ENCODE results near the gene CEP19. TPM values are rescaled to one million over a fixed set of nuclear protein-coding genes. Genes with fewer than 3 reads are reported as not detected.

CEP19 gene
- polyA plus RNA-seq: 1.4 to 3.1 TPM (median 2.3 TPM) in 3 replicates
- polyA plus RNA-seq (2011; ENCODE audit: low read depth): 1.2 TPM
- 2.0 and 2.2 TPM in 2 replicates for polyA plus RNA-seq (2011; cell fraction: cytosol; rRNA removed)
- 0.88 and 1.3 TPM in 2 replicates for polyA plus RNA-seq (2011; cell fraction: nucleus; rRNA removed)
- polyA plus RNA-seq (2012; ENCODE audit: low replicate concordance): 0.96 and 1.6 TPM in 2 replicates
- 0.77 to 1.0 TPM in 2 of 3 replicates, not detected in the other for polyA minus RNA-seq
- 1.5 TPM for polyA minus RNA-seq (2011; cell fraction: cytosol; rRNA and poly(A)+ RNA removed)
- 0.21 and 0.62 TPM in 2 replicates for polyA minus RNA-seq (2011; cell fraction: nucleus; rRNA and poly(A)+ RNA removed)

GRCh38 chr3:196711838-196712513 is at the start of gene CEP19, which contains the start of gene PIGX:
CEP19 (minus strand) TSS chr3:196712250; CDS start chr3:196708657, 3,593 bp downstream.
PIGX (plus strand) TSS chr3:196712377.
- Histone ChIP-seq H4K20me1 (ENCODE audit: control insufficient read depth, extremely low read depth, insufficient read depth, low read length) (no peaks in the 10 kb centered on the region), H3K79me2 (ENCODE audit: control insufficient read depth, insufficient read depth, low read length) (peaks cover 11% of the 10 kb centered on the region), H3K9me1 (ENCODE audit: control insufficient read depth, extremely low read depth, insufficient read depth, low read length) (no peaks in the 10 kb centered on the region), H3K9me3 (ENCODE audit: control insufficient read depth, low read depth, low read length) (no peaks in the 10 kb centered on the region), H3K27me3 (ENCODE audit: control insufficient read depth, extremely low read depth, insufficient read depth, low read length) (no peaks in the 10 kb centered on the region), H3K36me3 (ENCODE audit: control insufficient read depth in 2 of 2, extremely low read depth in 1 of 2, insufficient read depth in 2 of 2, low read length in 2 of 2) (no peaks in the 10 kb centered on the region), H2AFZ (ENCODE audit: control insufficient read depth, low read length) (peak within 1 kb of the TSS; percentile 98), H3K9ac (ENCODE audit: control insufficient read depth, extremely low read depth, insufficient read depth, low read length) (peak within 1 kb of the TSS; percentile 91), H3K27ac (ENCODE audit: control insufficient read depth, insufficient read depth, low read length) (peak within 1 kb of the TSS; percentile 81), H3K4me3 (ENCODE audit: control insufficient read depth in 2 of 3, extremely low read depth in 1 of 3, insufficient read depth in 2 of 3, low read depth in 1 of 3, low read length in 3 of 3) (peak within 1 kb of the TSS; percentile 73 to 99 (median 83)), H3K4me2 (ENCODE audit: control insufficient read depth, extremely low read depth, insufficient read depth, low read depth, low read length) (peak within 1 kb of the TSS; percentile 99), H3K4me1 (ENCODE audit: control insufficient read depth, extremely low read depth, insufficient read depth, low read length) (peaks cover 27% of the 10 kb centered on the region)
- peak; percentile 30 for DNase-seq (ENCODE audit: low read depth, low spot score)
- no peak for FAIRE-seq
- no peak for TF ChIP-seq EZH2 (IDR thresholded peaks at IDR 0.05; ENCODE audit: low read length)
- TF ChIP-seq CTCF (optimal IDR thresholded peaks at IDR 0.05 in 1 of 3, IDR thresholded peaks at IDR 0.05 in 1 of 3, conservative IDR thresholded peaks at IDR 0.05 in 1 of 3; ENCODE audit: extremely low read depth in 1 of 3, insufficient read depth in 2 of 3, low read length in 3 of 3): no peak
- dilution Hi-C loops (cut with MboI; ENCODE audit: extremely low pct_ligation_motif_present, low sequenced_read_pairs): no loop called here

GRCh38 chr3:196757876-196758739 is 46.1 kb upstream of the CEP19 start:
- peaks cover 77% of the 10 kb centered on the region for H3K79me2 ChIP-seq (ENCODE audit: control insufficient read depth, insufficient read depth, low read length)
- peaks cover 8% of the 10 kb centered on the region for H3K9me3 ChIP-seq (ENCODE audit: control insufficient read depth, low read depth, low read length)
- TF ChIP-seq CTCF (optimal IDR thresholded peaks at IDR 0.05 in 1 of 3, IDR thresholded peaks at IDR 0.05 in 1 of 3, conservative IDR thresholded peaks at IDR 0.05 in 1 of 3; ENCODE audit: extremely low read depth in 1 of 3, insufficient read depth in 2 of 3, low read length in 3 of 3): no peak
- no peak for TF ChIP-seq EZH2 (IDR thresholded peaks at IDR 0.05; ENCODE audit: low read length)
- no peak for DNase-seq (ENCODE audit: low read depth, low spot score)
- H3K4me1 ChIP-seq (ENCODE audit: control insufficient read depth, extremely low read depth, insufficient read depth, low read length): no peaks in the 10 kb centered on the region
- H3K36me3 ChIP-seq (ENCODE audit: control insufficient read depth in 2 of 2, extremely low read depth in 1 of 2, insufficient read depth in 2 of 2, low read length in 2 of 2): peaks cover 3 to 6% of the 10 kb centered on the region in 2 experiments
- H3K4me2 ChIP-seq (ENCODE audit: control insufficient read depth, extremely low read depth, insufficient read depth, low read depth, low read length): no peak overlapping the region
- H3K27ac ChIP-seq (ENCODE audit: control insufficient read depth, insufficient read depth, low read length): no peak overlapping the region
- no peaks in the 10 kb centered on the region for H3K9me1 ChIP-seq (ENCODE audit: control insufficient read depth, extremely low read depth, insufficient read depth, low read length)
- H4K20me1 ChIP-seq (ENCODE audit: control insufficient read depth, extremely low read depth, insufficient read depth, low read length): peaks cover 4% of the 10 kb centered on the region
- dilution Hi-C loops (cut with MboI; ENCODE audit: extremely low pct_ligation_motif_present, low sequenced_read_pairs): no loop called here
- H3K9ac ChIP-seq (ENCODE audit: control insufficient read depth, extremely low read depth, insufficient read depth, low read length): no peak overlapping the region
- no peak for FAIRE-seq
- no peak overlapping the region for H2AFZ ChIP-seq (ENCODE audit: control insufficient read depth, low read length)
- H3K27me3 ChIP-seq (ENCODE audit: control insufficient read depth, extremely low read depth, insufficient read depth, low read length): no peaks in the 10 kb centered on the region
- no peak overlapping the region for H3K4me3 ChIP-seq (ENCODE audit: control insufficient read depth in 2 of 3, extremely low read depth in 1 of 3, insufficient read depth in 2 of 3, low read depth in 1 of 3, low read length in 3 of 3)

Data from keratinocyte (primary cell).